Hematopoietic multipotent progenitor cell treated with erythropoietin and hydrocortisone succinate and interleukin-3 and kit ligand, for 8 days (in vitro differentiated cells): Measurements from ENCODE around the gene TCAF2.
"Not testable (repeated sequence)": the region's sequence is repeated elsewhere in the genome, so short reads cannot be mapped to it uniquely, and the experiment has no call there.

Source experiments
- DNase-seq: peaks from one replicate; pipeline ENCODE4 v3.0.0-alpha.2; 2015

Gene TCAF2

GRCh38 chr7:143620646-143621045 lies at the start of gene TCAF2:
TCAF2 (plus strand) TSS chr7:143620974.
- DNase-seq: not testable (repeated sequence)

- not testable (repeated sequence) for DNase-seq
Measured at GRCh38 chr7:143571501-143571900, 49.3 kb upstream of the TCAF2 start, which contains the start of gene CTAGE15. CTAGE15 (plus strand) TSS chr7:143571801; CDS start chr7:143571818, 17 bp downstream.

DNA sequence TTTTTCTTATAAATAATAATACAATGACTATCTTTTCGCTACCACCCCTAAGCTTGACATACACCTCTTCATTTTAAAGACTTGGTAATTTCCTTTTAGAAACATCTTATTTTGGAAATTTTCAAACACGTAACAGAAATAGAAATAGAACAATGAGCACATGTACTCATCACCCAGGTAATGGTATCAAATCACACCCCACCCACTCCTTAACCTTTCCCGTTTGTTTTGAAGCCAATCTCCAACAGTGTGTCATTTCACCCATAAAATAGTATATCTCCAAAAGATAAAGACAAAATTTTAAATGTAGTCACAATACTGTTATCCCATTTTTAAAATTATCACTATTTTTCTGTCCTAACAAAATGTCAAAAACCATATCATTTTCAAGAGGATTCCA lies 32.6 kb upstream of the TCAF2 start:
- not testable (repeated sequence) for DNase-seq

GRCh38 chr7:143589897-143590296 lies 30.9 kb upstream of the TCAF2 start:
- not testable (repeated sequence) for DNase-seq

DNA sequence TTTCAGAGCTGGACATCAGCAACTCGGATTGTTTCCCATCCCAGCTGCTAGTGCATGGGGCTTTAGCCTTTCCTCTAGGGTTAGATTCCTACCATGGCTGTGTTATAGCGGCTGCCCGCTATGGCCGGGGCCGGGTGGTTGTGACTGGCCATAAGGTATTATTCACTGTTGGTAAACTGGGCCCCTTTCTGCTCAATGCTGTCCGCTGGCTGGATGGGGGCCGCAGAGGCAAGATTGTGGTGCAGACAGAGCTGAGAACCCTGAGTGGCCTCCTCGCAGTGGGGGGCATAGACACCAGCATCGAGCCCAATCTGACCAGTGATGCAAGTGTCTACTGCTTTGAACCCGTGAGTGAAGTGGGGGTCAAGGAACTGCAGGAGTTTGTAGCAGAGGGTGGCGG lies 22.7 kb upstream of the TCAF2 start:
- DNase-seq: not testable (repeated sequence)

GRCh38 chr7:143603549-143603948 lies 17.2 kb upstream of the TCAF2 start:
- DNase-seq: not testable (repeated sequence)

GRCh38 chr7:143606088-143606487 lies 14.7 kb upstream of the TCAF2 start:
- not testable (repeated sequence) for DNase-seq

- peak; percentile 0 for DNase-seq
Measured at GRCh38 chr7:143615545-143615944, 5.2 kb upstream of the TCAF2 start.

- DNase-seq: not testable (repeated sequence)
Measured at GRCh38 chr7:143617204-143617603, 3.6 kb upstream of the TCAF2 start.

DNA sequence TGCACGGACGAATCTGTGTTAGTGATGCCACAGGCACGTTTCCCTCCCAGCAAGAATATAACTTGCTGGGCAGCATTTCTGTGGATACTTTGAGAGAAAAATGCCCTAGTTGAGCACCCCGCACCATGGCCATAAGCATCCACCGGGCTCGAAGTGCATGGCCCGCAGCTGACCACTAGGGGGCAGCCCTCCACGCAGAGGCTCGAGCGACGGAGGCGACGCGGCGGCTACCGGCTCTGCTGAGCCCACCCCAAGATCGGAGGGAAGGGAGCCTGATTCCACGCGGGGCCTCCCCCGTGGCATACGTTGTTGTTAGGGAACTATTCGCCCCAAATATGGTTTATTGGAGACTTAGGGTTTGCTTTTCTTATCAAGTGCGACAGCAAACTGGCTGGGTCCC lies 716 bp upstream of the TCAF2 start:
- DNase-seq: not testable (repeated sequence)

DNA sequence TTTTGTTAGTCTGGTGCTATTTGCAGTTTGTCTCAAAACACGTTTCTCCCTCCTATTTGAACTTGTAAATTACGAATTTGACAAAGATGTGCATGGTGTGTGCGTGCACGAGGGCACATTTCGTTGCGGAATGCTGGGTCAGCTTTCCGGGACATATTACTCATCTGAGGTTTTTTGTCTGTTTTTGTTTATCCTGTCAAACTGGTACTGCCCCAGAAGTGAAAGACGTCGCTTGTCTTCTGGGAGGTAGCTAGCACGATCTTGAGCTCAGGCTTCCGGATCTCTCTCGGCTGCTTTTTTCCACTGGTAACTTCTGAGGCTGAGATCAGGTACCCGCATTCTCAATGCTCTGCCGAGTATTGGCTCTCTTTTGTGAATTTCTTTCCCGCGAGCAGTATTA lies 401 bp downstream of the TCAF2 start:
- DNase-seq: not testable (repeated sequence)

DNA sequence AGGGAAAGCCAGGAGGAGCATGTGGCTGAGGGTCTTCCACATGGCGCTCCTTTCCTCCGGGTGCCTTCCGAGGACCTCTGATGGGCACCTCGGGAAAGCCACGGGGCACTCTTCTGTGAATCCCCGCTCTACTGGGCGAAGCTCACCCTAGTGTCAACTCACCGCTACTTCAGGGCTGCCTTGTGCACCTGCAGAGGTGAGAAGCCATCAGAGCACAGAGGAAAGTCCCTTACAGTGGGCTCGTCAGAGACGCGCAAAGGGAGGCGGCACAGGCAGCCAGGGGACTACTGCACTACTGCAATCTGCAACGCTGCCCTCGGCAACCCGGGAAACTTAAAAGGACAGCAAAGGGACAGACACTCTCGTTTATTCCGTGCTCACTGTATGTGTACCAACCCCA lies 1.4 kb downstream of the TCAF2 start:
- not testable (repeated sequence) for DNase-seq

- not testable (repeated sequence) for DNase-seq
Measured at GRCh38 chr7:143630653-143631052, 9.9 kb downstream of the TCAF2 start.

GRCh38 chr7:143632506-143632905 lies 11.7 kb downstream of the TCAF2 start:
- DNase-seq: not testable (repeated sequence)

DNA sequence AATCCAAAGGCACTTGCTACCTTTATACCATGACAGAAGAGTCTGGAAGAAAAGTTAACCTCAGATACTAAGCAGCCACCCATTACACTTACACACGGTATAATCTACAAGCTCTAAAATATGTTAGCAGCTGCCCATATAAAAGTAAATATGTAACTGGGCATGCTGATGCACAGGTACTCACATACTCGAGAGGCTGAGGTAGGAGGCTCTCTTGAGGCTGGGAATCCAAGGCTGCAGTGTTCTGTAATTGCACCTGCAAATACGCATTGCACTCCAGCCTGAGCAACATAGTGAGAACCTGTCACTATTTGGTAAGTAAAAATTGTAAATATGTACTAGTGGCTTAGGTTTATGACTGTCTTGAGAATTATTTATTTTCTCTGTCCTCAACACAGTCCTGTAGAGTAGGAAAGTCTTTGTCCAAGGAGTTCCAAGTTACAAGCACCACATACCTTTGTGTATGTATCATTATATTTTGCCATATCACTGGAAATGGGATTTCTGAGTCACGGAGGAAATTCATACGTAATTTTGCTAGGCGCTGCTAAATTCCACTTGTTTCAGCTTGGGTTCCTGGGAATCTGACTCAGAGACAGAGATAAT lies 12.3 kb downstream of the TCAF2 start:
- DNase-seq: not testable (repeated sequence)

GRCh38 chr7:143635364-143636240 lies 14.8 kb downstream of the TCAF2 start:
- DNase-seq: not testable (repeated sequence)

DNA sequence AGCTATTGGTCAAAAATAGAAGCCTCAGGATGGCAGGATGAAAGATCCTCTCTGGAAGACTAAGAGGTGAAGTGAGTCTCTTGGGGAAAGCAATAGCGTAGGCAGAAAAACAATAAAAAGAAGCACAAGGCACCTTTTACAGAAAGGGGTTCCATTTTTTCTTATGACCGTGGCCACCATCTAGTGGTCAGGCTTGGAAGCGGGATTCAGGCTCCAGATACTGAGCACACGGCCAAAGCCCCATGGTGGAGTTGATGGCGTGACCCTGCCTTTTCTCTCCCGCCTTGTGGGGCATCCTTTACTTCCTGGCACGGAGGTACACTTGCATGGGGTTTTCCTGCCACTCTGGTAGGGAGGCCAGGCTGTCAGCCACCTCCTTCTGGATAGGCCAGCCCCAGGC lies 18.6 kb downstream of the TCAF2 start:
- DNase-seq: not testable (repeated sequence)

GRCh38 chr7:143640528-143641189 lies 19.9 kb downstream of the TCAF2 start:
- DNase-seq: not testable (repeated sequence)

DNA sequence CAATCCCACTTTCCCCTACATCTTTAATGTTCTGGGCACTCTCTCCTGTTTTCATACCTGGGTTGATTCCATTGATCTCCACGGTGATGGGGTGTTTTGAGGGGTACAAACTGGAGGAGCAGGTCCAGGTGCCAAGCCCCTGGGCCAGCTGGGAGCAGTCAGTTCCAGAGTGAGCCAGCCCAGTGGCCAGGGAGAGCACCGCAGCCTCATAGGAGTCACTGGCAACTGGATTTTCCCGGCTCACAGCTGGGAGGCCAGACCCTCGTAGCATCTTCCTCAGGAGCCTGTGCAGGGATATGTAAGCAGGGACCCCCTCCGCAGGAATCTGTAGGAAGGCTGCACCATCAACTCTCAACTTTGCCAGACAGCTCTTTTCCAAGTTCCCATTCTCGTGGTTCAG lies 25.8 kb downstream of the TCAF2 start:
- not testable (repeated sequence) for DNase-seq

DNA sequence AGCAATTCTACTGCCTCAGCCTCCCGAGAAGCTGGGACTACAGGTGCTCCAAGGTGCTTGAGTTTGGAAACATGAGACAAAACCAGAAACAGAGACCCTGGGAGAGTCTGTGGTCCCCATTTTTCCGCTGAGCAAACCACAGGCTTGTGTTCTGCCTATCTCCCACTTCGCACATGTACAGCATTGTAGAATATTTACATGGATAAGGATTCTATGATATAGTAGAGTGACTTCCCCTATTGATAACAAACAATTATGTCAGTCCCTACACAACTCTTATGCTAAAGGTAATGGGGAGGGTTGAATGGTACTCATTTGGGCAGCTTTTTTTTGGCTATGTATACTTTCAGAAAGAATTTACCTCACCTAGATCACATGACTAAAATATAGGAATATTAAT lies 29.1 kb downstream of the TCAF2 start:
- not testable (repeated sequence) for DNase-seq

- not testable (repeated sequence) for DNase-seq
Measured at GRCh38 chr7:143650447-143650846, 29.7 kb downstream of the TCAF2 start.
